ENCODE data around the gene SPHKAP.

Gene SPHKAP

GRCh38 chr2:228157841-228158240 lies 23.6 kb downstream of the SPHKAP start:
- H3K27ac ChIP-seq (ENCODE audit: extremely low read depth, low read depth, low read length): no peak overlapping the region
- H3K36me3 ChIP-seq (ENCODE audit: control insufficient read depth in 2 of 2, insufficient read depth in 1 of 2, low read length in 2 of 2): no peaks in the 10 kb centered on the region
- H3K9me3 ChIP-seq (ENCODE audit: control insufficient read depth, insufficient read depth, low read depth, low read length): no peaks in the 10 kb centered on the region
- TF ChIP-seq ELK4 (IDR thresholded peaks at IDR 0.05; ENCODE audit: borderline replicate concordance, low read depth, low read length) (no peak), ZNF292 (tag by site-specific recombination; IDR thresholded peaks at IDR 0.05; ENCODE audit: borderline replicate concordance, low read depth) (no peak), BCL11B (tag by site-specific recombination; IDR thresholded peaks at IDR 0.05; ENCODE audit: low read depth) (no peak), ZFP37 (tag by site-specific recombination; IDR thresholded peaks at IDR 0.05) (no peak)
- TF ChIP-seq, protein P1, sequence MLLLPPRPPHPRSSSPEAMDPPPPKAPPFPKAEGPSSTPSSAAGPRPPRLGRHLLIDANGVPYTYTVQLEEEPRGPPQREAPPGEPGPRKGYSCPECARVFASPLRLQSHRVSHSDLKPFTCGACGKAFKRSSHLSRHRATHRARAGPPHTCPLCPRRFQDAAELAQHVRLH (tag by site-specific recombination; IDR thresholded peaks at IDR 0.05): no peak
- no peak overlapping the region for H3K4me3 ChIP-seq (ENCODE audit: low read depth, low read length)
- ChIA-PET CTCF (no interaction called here), POLR2A (no interaction called here)
- no peaks in the 10 kb centered on the region for H3K4me1 ChIP-seq (ENCODE audit: control insufficient read depth, insufficient read depth, low read length)

- Histone ChIP-seq H3K27ac (ENCODE audit: extremely low read depth, low read depth, low read length) (no peak overlapping the region), H3K4me3 (ENCODE audit: low read depth, low read length) (no peak overlapping the region), H3K4me1 (ENCODE audit: control insufficient read depth, insufficient read depth, low read length) (no peaks in the 10 kb centered on the region), H3K36me3 (ENCODE audit: control insufficient read depth in 2 of 2, insufficient read depth in 1 of 2, low read length in 2 of 2) (no peaks in the 10 kb centered on the region), H3K9me3 (ENCODE audit: control insufficient read depth, insufficient read depth, low read depth, low read length) (no peaks in the 10 kb centered on the region)
- POLR2A ChIA-PET: no interaction called here
- CTCF ChIA-PET: interaction anchor here (0.6 kb wide), 1 partner anchor 1016 kb away, joined by 3 read pairs; no protein-coding TSS in a partner anchor
- TF ChIP-seq ZNF16 (tag by site-specific recombination; IDR thresholded peaks at IDR 0.05; ENCODE audit: low read depth) (no peak), ZNF629 (tag by site-specific recombination; IDR thresholded peaks at IDR 0.05) (no peak), ELK4 (IDR thresholded peaks at IDR 0.05; ENCODE audit: borderline replicate concordance, low read depth, low read length) (no peak), ZNF155 (tag by site-specific recombination; IDR thresholded peaks at IDR 0.05) (no peak), ZNF132 (tag by site-specific recombination; IDR thresholded peaks at IDR 0.05; ENCODE audit: borderline replicate concordance) (no peak), ZNF510 (tag by site-specific recombination; IDR thresholded peaks at IDR 0.05; ENCODE audit: insufficient replicate concordance) (no peak), ZNF777 (tag by site-specific recombination; IDR thresholded peaks at IDR 0.05; ENCODE audit: borderline replicate concordance) (no peak), ZNF404 (tag by site-specific recombination; IDR thresholded peaks at IDR 0.05) (no peak)
Observed at GRCh38 chr2:228144961-228145360, 36.5 kb downstream of the SPHKAP start.

GRCh38 chr2:228140934-228141528 lies 40.5 kb downstream of the SPHKAP start:
- Histone ChIP-seq H3K4me1 (ENCODE audit: control insufficient read depth, insufficient read depth, low read length) (no peaks in the 10 kb centered on the region), H3K36me3 (ENCODE audit: control insufficient read depth in 2 of 2, insufficient read depth in 1 of 2, low read length in 2 of 2) (no peaks in the 10 kb centered on the region), H3K27ac (ENCODE audit: extremely low read depth, low read depth, low read length) (no peak overlapping the region), H3K9me3 (ENCODE audit: control insufficient read depth, insufficient read depth, low read depth, low read length) (no peaks in the 10 kb centered on the region), H3K4me3 (ENCODE audit: low read depth, low read length) (no peak overlapping the region)
- no peak for TF ChIP-seq YY1 (tag by site-specific recombination; IDR thresholded peaks at IDR 0.05)
- ChIA-PET CTCF (interaction anchor here (0.6 kb wide), 1 partner anchor 246 kb away, joined by 3 read pairs; no protein-coding TSS in a partner anchor), POLR2A (no interaction called here)

GRCh38 chr2:228136027-228136426 lies 45.5 kb downstream of the SPHKAP start:
- H3K9me3 ChIP-seq (ENCODE audit: control insufficient read depth, insufficient read depth, low read depth, low read length): no peaks in the 10 kb centered on the region
- H3K27ac ChIP-seq (ENCODE audit: extremely low read depth, low read depth, low read length): no peak overlapping the region
- H3K36me3 ChIP-seq (ENCODE audit: control insufficient read depth in 2 of 2, insufficient read depth in 1 of 2, low read length in 2 of 2): no peaks in the 10 kb centered on the region
- ChIA-PET CTCF (no interaction called here), POLR2A (no interaction called here)
- H3K4me1 ChIP-seq (ENCODE audit: control insufficient read depth, insufficient read depth, low read length): no peaks in the 10 kb centered on the region
- H3K4me3 ChIP-seq (ENCODE audit: low read depth, low read length): no peak overlapping the region
- TF ChIP-seq ZNF19 (tag by site-specific recombination; IDR thresholded peaks at IDR 0.05; ENCODE audit: low read depth) (no peak), ZNF626 (tag by site-specific recombination; IDR thresholded peaks at IDR 0.05) (no peak), ZNF112 (tag by site-specific recombination; IDR thresholded peaks at IDR 0.05) (no peak), ZNF610 (tag by site-specific recombination; IDR thresholded peaks at IDR 0.05; ENCODE audit: borderline replicate concordance) (no peak)

Data from HEK293 (cell line).